Stimulated activated CD4-positive, alpha-beta T cell treated with anti-CD3 and anti-CD28 coated beads, TNF-alpha, amount 100 ng/mL, for 24 hours (primary cell): Measurements from ENCODE around the gene GRIN2D.

Experiments
- DNase-seq, 3 experiments: peaks; one replicate each; pipeline ENCODE4 v3.0.0-alpha.2; 2020; ENCODE audit warnings: low read depth in 3 of 3

The GRIN2D gene

GRCh38 chr19:48441360-48442050 is 48.0 kb downstream of the GRIN2D start:
- DNase-seq = no peak

- no peak for DNase-seq
Measured at GRCh38 chr19:48442116-48443035, 48.9 kb downstream of the GRIN2D start.

- DNase-seq = no peak
Measured at GRCh38 chr19:48443256-48443655, 49.8 kb downstream of the GRIN2D start.
